ENCODE measurements around the gene TBL1XR1.
A peak's percentile ranks its signal among the peaks of the same experiment; 100 is the strongest.

Gene TBL1XR1

DNA sequence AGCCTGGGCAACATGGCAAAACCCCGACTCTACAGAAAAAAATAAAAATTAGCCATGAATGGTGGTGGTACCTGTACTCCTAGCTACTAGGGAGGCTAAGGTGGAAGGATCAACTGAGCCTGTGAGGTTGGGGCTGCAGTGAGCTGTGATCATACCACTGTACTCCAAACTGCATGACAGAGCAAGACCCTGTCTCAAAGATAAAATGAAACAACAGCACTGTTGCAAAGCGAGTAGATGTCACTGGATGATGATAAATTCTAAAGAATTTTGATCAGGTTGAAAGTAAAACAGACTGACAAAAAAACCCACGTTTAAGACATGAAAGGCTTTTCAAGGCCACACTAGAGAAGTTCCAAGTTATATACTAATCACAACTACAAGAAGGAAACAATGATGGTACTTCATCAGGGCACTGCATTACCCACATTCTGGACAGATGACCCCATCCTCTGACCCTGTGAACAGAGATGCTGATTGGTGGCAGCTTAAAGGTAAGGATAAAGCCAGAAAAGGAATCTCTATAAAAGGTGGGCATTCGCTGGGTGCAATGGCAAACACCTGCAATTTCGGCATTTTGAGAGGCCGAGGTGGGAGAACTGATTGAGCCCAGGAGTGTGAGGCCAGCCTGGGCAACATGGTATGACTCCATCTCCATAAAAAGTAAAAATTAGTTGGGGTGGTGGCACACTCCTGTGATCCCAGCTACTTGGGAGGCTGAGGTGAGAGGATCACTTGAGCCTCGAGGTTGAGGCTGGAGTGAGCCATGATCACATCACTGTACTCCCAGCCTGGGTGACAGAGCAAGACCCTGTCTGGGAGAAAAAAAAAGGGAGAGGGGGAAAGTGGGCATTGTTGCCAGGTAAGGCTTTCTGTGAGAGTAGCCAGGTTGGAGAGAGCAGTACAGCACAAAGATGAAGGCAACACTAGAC lies 59.2 kb downstream of the TBL1XR1 start:
- DNase-seq = no peak

- DNase-seq = no peak
Measured at GRCh38 chr3:177136741-177137140, 60.5 kb downstream of the TBL1XR1 start.

DNA sequence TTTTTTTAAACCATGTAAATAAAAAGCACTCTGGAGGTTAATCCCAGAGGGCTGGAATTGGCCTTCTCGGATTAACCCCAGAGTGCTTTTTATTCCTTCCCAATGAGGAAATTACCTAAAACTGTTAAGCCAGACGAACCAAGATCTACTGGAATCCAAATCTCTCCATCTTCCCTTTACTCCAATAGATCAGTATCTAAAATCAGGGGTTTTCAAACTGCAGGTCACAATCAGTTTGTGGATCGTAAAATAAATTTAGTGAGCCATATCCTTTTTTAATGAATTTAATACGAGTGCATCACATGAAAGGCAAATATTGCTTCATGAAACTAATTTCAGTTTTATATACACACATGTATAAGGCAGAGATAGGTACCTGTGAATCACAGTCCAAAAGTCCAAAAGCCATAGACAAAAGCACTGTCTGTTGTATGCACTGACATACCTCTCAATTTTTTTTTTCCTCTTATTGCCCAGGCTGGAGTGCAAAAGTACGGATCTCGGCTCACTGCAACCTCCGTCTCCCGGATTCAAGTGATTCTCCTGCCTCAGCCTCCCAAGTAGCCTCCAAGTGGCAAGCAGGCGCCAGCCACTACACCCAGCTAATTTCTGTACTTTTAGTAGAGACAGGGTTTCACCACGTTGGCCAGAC lies 61.3 kb downstream of the TBL1XR1 start:
- DNase-seq = no peak

DNA sequence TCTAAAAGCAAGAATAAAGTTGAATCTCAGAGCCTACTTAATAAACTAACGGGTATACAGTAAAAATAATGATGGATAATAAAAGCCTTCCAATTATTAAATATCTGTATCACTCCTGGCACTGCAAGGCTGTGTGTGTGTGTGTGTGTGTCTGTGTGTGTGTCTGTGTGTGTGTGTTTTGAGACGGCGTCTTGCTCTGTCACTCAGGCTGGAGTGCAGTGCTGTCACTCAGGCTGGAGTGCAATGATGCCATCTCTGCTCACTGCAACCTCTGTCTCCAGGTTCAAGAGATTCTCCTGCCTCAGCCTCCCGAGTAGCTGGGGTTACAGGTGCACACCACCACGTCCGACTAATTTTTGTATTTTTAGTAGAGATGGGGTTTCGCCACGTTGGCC lies 62.5 kb downstream of the TBL1XR1 start:
- no peak for DNase-seq

- DNase-seq = no peak
Measured at GRCh38 chr3:177133860-177134815, 63.1 kb downstream of the TBL1XR1 start.

DNA sequence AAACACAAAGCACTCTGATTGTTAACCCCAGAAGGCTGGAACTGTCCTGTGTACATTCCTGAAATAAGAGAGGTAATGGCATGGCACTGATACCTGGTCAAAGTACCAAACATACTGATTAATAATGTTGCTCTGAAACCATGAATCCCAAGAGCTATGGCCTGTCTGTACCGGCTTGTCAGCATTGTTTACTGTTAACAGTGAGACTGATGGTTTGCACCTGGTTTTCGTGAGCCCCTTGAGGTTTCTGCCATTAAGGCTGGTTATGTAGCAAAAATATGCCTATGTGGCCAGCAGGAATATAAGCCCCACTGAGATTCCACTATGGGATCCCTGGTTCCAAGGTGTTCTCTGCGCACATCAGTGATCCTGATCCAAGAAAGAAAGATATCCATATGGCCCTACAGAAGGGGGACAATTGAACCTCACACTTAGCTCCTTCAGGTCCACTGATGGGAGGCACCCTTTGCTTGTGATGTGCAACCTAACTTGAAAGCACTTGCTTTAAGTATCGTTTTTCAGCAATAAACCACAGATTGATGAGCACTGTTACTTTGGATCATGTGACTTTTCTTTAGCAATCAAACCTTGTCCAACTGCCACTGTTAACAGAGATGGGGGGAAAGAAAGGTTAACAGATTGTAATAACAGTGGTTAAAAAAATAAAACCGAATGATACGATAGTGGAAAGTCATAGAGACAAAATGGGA lies 65.2 kb downstream of the TBL1XR1 start:
- no peak for DNase-seq

DNA sequence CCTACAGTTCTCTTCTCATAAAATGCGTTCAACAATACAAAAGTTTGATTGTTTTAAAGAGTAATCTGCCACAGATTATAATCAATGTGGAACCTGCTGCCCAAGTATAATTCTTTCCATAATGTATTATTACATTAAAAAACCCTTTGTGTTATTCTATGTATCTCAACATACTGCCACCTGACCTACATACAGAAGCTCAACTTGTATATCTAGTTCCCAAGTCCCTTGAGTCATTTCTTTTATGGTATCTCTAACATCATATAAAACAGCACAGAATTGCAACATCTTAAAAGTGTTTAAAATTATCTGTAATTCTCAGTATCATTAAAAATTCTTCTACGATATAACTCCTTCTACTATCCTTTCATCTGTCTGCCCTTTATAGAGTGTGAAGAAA lies 70.3 kb downstream of the TBL1XR1 start:
- no peak for DNase-seq

GRCh38 chr3:177126015-177126773 lies 71.1 kb downstream of the TBL1XR1 start:
- no peak for DNase-seq

DNA sequence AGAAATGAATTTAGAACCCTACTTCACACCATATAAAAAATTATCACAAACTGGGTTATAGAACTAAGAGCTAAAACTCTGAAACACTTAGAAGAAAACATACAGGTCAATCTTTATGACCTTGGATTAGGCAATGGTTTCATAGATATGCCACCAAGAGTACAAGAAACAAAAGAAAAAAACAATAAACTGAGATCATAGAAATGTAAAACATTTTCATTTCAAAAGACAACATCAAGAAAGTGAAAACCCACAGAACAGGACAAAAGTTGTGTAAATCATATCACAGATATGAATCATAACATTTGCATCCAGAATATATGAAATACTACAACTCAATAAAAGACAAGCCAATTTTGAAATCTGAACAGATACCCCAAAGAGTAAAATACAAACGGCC lies 72.4 kb downstream of the TBL1XR1 start:
- no peak for DNase-seq

GRCh38 chr3:177123822-177124221 lies 73.5 kb downstream of the TBL1XR1 start:
- no peak for DNase-seq

DNA sequence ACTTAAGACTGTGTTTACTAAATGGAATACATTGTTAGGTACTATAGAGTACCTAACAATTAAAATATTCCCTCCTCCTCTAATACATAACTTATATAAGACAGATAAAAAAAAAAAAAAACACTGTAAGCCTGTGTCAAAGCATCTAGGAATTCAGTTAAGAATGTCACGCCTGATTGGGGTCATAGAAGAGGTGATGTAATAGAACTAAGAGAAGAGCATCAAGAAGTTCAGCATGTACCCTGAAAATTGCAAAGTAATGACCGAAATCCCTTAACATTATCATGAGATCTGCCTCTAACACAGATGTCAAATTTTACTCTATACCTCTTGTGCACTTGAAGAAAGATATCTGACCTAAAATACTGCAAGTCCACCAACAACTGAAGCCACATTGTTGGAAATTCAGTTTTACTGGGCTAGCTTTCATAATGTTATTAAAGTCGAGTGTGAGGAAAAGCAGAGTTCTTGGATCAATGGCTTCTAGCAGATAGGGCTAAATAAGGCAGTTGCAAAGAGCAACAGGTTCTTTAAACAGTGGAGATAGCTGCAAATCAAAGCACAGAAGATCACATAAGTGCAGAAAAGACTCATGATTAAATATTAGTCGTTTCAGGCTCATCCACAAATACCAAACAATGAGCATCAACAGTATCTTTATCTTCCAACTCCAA lies 75.0 kb downstream of the TBL1XR1 start:
- DNase-seq = no peak

DNA sequence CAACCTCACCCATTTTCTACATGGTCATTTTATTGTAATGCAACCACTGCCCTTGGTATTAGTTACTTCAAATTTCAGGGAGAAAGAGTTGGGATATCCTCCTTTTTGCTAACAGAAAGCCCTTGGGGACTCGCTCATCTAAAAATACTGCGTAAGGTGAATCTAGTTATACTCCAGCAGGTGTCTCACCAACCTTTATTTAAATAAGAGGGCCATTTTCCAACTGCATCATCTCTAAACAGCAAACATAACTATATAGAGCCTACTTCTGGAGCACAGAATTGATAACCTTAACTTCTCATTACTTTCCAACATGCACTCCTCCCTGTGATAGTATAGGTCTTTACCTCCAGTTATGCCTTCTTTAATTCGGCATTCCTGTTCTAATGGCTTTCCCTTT lies 77.5 kb downstream of the TBL1XR1 start:
- no peak for DNase-seq

DNA sequence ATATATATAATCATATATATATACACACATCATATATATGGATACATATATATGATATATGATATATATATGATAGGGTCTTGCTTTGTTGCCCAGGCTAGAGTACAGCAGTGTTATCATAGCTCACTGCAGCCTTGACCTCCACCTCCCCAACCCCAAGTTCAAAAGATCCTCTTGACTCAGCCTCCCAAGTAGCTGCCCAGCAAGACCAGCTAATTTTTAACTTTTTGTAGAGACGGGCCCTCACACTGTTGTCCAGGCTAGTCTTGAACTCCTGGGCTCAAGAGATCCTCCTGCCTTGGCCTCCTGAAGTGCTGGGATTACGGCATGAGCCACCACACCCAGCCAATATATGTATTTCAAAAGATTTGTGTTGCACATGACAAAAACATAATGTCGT lies 83.0 kb downstream of the TBL1XR1 start:
- no peak for DNase-seq

DNA sequence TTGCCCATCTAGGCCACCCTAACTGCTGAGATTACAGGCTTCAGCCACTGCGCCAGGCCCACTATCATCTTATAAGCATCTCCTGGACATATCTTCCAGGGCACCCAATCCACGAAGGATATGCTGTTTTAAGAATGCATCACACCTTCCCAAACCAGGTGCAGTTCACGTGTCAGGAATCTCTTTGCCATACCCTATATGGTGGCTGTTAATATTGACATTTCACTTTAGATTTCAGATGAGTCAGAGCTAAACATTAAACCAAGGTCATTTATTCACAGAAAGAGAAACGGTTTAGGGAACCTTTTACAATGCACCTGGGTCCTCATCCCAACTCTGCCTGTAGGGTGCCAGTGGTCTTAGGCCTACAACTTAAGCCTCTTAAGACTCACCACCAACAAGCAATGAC lies 85.7 kb downstream of the TBL1XR1 start:
- DNase-seq = no peak

- DNase-seq = no peak
Measured at GRCh38 chr3:177110895-177111294, 86.4 kb downstream of the TBL1XR1 start.

DNA sequence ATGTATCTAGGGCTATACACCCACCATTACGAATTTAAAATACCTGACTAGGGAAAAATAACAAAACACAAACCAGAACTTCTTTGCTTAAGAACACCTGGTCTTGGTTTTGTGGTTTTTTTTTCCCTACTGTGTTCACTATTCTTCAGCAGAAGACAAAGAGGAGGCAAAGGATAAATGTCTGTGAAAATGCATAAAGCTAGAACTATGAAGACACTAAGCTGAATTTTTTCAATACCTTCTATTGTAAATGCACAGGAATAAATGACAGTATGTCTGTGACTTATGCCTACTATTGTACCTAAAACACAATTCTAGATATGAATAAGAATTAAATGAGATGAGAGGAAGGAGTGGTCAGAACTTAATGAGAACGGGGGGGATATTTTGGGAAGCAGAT lies 86.9 kb downstream of the TBL1XR1 start:
- no peak for DNase-seq

DNA sequence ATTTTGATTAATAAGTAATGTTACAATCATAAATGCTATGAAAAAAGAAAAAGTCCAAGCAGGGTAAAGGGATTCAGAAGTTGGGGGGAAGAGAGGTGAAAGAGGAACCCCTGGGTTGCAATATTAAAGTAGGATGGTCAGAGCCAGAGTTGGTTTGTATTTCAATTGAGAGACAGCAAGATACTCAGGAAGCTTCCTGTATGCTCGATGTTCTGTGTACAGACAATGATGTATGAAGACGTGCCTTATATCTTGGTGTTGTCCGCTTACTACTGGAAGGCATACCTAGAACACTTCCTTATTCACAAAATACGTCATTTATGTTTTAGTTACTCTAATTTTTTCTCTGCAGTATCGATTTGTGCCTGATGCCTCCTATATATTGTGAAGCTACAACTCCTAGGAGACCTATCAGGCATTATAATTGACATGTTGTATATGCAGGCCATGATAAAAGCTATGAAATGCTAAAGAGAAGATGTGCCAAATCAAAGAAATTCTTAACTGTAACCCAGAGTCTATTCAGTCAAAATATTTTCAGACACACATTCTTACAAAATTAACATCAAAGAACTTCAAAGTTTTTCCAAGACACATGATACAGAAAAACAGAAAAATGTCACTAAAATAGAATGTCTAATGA lies 87.5 kb downstream of the TBL1XR1 start:
- peak in 1 of 2 donors; percentile 30 for DNase-seq

- DNase-seq = no peak
Measured at GRCh38 chr3:177108648-177109047, 88.6 kb downstream of the TBL1XR1 start.

- DNase-seq = no peak
Measured at GRCh38 chr3:177107461-177108239, 89.6 kb downstream of the TBL1XR1 start.

- DNase-seq = no peak
Measured at GRCh38 chr3:177106594-177106993, 90.7 kb downstream of the TBL1XR1 start.
